GM13977 (cell line): ENCODE data around the gene NINL.
A peak's percentile ranks its signal among the peaks of the same experiment; 100 is the strongest.

Experiments
- DNase-seq: peaks from one replicate; pipeline ENCODE4 v3.0.0; 2012; ENCODE audit warnings: low spot score
- in situ Hi-C: fragments of 300-500 bp; cut with MboI; formaldehyde crosslinking; loops from one replicate; pipeline ENCODE4 v1.12.0; 2022; ENCODE audit warnings: low sequenced_read_pairs, low pct_unique_long_range_greater_than_20kb, mixed read lengths, inconsistent platforms; ENCODE audit not compliant: unreplicated experiment
- TF ChIP-seq, protein P1 (sequence below): IDR thresholded peaks from 2 replicates; pipeline ENCODE4 v1.5.1; 2012; ENCODE audit warnings: mild to moderate bottlenecking, control low read depth; ENCODE audit not compliant: insufficient read depth; ENCODE audit errors: extremely low read depth, missing control alignments

Gene NINL

DNA sequence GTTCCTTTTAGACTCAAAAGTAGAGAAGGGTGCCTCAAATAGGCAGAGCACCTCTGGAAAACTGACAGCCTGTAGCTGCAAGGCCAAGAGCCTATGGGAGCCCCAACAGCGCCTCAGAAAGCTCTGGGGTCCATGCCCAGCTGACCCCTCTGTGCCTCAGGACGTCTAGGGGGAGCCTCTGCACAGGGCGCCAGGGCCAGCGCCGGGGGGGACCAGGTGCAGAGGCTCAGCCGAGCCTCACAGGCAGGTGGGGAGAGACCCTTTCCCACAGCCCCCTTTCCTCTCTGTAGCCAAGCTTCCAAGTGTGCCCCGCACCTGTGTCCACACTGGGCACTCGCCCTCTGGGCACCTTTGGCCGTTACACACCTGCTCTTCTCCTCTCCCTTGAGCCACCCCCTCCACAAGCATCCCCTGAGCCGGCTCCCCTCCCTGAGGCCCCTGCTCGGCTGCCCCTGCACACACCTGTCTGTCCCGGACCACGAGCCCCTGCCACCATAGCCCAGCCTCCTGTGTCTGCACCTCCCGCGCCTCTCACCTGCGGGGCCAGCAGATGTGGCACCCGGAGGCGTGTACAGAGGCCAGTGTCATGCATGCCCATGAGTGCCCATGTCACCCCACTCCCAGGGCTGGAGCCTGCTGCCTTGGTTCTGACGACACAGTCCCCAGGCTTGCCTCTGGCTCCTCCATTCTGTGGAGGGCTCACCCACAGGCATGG is 124.6 kb downstream of the NINL start:
- in situ Hi-C loops: no loop called here

DNA sequence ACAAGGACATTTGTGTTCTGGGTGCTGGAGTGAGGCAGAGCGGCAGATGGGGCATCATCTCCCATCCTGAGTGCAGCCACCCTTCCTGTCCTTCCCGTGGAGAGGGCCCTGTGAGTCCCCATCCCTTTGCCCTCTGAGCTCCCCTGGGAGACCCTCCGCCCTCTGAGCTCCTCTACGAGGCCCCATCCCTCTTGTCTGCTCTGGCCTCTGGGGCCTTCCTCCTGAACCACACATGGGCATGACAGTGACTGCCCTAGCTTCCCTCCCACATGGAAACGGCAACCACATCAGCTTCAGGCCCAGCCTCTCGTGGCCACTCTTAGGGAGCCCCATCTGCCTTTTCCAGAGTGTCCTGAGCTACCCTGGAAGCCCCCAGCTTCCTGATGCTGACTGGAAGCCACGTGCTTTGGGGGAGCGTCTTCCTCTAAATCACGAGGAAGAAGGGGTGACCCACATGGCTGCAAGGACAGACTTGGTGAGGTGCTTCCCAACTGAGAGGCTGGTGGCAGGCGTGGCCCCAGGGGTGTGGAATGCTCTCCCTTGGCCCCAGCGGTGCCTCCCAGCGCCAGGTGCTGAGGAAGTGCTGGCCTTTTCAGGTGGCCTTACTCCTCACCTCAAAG is 125.3 kb downstream of the NINL start:
- in situ Hi-C loops: no loop called here
- peak; percentile 4 for DNase-seq
- TF ChIP-seq, protein P1, sequence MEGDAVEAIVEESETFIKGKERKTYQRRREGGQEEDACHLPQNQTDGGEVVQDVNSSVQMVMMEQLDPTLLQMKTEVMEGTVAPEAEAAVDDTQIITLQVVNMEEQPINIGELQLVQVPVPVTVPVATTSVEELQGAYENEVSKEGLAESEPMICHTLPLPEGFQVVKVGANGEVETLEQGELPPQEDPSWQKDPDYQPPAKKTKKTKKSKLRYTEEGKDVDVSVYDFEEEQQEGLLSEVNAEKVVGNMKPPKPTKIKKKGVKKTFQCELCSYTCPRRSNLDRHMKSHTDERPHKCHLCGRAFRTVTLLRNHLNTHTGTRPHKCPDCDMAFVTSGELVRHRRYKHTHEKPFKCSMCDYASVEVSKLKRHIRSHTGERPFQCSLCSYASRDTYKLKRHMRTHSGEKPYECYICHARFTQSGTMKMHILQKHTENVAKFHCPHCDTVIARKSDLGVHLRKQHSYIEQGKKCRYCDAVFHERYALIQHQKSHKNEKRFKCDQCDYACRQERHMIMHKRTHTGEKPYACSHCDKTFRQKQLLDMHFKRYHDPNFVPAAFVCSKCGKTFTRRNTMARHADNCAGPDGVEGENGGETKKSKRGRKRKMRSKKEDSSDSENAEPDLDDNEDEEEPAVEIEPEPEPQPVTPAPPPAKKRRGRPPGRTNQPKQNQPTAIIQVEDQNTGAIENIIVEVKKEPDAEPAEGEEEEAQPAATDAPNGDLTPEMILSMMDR: no peak

More for the DNA sequence above, 124.6 kb downstream of the NINL start:
- no peak for DNase-seq
- TF ChIP-seq, protein P1: no peak

DNA sequence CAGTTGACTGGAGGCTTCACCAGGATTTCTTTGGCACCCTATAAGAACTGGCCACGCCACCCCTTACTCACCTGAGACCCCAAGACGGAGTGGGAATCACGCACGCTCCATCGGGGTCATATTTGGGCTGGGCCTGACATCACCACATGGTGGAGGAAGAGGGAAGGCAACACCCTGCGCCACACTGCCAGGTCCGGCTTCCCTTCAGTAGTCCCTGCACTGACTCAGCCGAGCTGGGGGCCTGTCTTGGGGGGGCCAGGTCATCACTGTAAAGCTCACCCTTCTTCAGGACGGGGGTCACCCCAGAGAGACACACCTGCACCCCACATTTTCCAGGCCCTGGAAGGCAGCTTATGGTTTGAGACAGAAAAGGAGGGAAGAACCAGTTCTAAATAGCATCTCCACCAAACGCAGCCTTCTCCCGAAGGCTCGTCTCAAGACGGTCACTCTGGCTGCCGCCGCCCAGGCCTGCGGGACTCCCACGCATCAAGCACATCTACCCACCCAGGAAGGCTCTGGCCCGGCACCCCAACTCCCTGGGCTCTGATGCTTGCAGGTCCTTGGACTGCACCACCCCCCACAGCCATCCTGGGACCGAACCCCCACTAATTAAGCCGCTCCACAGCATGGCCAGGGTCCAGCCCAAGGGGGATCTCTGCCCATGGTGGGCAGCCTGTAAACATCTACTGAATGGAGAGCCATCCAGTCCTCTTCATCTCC is 126.1 kb downstream of the NINL start:
- DNase-seq: no peak
- TF ChIP-seq, protein P1: no peak
- in situ Hi-C loops: no loop called here

DNA sequence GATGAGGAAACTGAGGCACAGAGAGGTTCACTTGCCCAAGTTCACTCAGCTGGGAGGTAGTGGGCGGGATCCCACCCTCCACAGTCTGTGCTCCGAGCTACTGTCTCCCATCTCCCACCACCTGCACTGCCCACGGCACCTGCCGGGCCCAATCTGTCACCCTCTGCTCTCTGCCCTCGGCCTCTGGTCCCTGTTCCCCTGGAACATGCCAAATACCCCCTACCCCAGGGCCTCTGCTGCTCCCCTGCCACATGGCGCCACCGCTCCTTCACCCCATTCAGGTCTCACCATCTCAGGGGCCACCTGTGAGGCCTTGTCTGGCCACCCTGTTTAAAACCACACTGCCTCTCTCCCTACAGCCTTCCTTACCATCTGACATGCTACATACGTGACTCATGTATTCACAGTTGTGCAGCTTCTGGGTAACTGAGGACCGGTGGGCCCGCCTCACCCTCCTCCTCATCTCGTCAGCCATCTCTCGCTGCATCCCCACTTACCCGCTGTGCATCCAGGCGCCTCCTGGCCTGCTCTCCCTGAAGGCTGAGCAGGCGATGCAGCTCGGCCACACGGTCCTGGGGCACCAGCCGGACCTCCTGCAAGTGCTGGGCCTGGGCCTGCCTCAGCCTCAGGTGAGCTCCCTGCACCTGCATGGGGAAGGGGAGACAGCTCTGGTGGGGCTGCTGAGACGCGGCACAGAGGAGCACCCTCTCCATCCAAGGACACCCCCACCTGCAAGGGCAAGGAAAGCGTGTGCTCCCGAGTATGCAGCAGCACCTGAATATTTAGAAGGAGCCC is 127.2 kb downstream of the NINL start:
- DNase-seq: peak; percentile 7
- in situ Hi-C loops: no loop called here
- TF ChIP-seq, protein P1: no peak

DNA sequence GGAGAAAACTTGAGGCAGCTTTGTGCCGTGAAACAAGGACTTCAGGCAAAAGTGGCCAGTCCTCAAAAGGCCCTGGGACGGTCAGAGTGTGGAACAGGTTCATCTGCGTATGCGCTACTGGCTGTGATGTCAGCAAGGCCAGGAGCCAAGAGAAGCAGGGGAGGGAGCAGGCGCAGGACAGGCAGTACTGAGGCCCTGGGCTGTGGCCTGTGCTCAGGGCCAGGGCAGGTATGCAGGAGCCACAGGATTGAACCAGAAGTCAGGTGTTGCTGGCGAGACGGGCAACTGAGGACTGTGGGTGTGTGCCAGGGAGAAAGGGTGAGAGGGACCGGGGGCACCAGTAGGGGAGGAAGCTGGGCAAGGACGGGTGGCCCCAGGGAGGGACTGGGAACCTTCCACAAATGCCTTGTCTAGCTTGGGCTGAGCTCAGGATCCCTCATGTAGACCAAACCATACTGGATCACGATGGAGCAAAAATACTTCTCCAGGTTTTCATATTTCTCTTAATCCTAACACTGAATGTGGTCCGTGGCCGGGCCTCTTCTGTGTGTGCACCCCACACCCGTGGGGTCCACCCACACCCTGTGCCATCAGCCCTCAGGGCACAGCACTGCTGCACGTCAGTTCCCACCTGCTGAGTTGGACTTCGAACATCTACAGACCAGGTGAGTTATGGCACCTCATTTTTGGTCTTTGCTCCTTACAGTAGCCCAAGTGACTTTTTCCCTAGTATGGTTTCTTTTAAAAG is 131.0 kb downstream of the NINL start:
- in situ Hi-C loops: no loop called here
- TF ChIP-seq, protein P1: no peak

More for the DNA sequence above, 131.0 kb downstream of the NINL start:
- DNase-seq: peak; percentile 7
